Measurements from ENCODE around the gene PSAT1. TPM values are rescaled to one million over a fixed set of nuclear protein-coding genes. Genes with fewer than 3 reads are reported as not detected.

Gene PSAT1
- total RNA-seq, 1 donor from 2014 or later: 22.7 TPM

DNA sequence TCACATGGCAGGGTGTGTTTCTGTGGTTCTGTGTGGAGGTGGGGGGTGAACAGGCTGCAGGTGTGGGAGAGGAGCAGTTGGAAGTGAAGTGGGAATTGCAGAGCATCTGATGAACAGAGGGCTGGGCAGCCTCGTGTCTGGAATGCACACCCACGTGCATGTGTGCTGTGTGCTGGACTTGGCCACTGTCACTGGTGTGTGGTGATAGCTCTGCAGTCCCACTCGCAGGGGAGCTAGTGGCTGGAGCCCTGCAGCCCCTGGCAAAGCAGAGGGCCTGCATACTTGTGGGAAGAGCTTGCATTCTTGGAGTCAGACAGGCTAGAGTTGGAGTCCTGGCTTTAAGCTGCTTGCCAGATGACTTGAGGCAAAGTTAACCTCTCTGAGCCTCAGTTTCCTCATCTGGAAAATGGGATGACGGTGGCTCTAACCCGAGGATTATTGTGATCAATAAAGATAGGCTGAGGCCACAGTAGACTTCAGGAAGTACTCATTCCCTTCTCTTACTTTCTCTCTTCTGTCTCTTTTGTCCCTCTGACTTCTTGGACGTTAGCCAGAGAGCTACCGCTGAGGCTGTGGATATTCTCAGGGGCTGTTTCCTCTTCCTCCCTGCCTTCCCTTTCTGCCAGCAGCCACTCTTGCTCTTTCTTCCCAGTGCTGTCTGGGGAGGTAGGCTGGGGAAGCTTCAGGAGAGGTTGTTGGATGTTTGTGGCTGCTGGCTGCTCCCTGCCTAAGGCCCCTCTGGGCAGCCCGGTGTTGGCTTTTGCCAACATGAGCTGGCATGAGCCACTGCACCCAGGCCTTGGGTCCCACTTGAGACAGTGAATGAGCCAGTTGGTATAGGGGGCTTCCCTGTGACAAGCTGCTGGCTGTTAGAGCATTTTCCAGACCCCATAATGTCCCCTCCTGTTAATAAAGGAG lies 18.3 kb downstream of the PSAT1 start:
- no peak for DNase-seq (ENCODE audit: extremely low read depth, low read depth, low spot score)

DNA sequence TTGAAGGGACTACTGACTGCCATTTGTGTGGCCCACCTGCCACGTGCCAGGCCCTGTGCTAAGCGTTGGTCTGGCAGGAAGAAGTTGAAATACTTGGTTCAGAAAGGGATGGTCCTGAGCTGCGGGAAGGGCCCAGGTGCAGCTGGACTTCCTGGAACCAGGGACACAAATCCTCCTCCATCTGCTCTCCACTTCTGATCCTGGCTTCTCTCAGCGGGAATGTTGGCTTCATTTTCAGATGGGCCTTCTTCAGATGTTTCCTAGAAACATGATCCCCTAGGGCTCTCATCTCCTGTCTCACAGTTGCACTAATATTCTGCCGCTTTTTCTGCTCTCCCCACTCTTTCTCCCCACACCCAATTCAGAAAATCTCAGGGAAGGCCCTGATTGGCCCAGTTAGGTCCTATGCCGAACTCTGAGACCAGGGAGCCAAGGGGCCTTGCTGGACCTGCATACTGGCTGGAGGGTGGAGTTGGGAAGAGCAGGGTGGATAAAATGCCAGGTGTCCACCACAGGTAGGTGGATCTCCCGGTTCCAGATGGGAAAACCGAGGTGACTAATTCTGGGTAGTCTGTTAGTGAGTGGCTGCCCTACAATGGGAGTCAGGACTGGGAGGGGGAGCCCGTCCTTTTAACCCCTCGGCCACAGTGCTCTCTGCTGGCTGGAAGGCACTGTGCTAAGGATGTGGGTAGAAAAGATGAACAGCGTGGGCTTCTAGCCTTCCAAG lies 19.4 kb downstream of the PSAT1 start:
- DNase-seq (ENCODE audit: extremely low read depth, low read depth, low spot score): no peak

DNA sequence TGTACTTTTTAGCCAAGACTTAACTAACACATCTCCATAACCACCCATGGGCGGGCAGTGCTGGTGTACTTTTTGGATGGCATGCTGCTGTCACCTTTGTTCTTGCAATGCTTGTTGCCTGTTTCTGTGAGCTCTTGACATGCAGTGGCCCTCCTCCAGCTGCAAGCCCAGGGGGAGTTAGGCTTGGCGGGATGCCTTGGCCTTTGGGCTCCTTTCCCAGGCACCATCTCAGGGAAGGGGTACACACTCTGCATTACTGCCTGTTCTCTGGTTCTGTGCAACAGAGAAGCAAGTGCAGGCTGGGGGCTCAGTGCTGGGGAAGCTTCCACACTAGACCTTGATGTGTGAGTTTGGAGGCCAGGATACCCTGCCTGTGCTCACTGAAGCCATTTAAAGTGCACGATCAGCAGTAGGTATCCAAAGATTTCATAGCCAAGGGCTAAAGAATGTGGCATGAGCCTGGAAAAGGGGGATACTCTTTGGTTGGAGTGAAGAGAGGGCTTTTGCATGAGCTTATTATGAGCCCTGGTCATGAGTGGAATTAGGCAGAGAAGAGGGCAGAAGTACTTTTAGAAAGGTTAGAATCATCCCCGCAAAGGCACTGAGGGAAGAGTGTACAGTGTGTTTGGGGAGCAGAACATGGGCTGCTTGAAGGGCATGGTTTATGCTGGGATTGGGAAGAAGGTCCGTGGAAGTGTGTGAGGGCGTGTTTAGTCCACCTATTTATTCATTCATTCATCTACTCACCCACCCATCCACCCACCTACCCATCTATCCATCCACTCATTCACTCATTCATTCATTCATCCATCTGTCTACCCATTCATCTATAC lies 22.5 kb downstream of the PSAT1 start:
- DNase-seq (ENCODE audit: extremely low read depth, low read depth, low spot score): no peak

DNA sequence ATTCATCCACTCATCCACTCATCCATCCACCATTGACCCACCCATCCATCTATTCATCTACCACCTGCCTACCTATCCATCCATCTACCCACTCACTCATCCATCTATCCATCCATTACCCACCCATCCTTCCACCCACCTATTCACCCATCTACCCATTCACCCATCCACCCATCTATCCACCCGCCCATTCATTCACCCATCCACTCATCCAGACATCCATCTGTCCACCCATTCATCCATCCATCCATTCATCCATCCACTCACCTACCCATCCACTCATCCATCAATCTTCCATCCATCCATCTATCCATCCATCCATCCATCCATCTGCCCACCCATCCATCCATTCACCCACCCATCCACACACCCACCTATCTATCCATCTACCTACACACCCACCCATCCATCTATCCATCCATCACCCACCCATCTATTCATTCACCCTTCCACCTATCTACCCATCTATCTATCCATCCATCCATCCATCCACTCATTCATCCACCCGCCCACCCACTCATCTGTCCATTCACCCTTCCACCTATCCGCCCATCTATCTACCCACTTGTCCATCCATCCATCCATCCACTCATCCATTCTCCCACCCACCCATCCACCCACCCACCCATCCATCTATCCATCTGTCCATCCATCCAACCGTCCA lies 23.2 kb downstream of the PSAT1 start:
- no peak for DNase-seq (ENCODE audit: extremely low read depth, low read depth, low spot score)

DNA sequence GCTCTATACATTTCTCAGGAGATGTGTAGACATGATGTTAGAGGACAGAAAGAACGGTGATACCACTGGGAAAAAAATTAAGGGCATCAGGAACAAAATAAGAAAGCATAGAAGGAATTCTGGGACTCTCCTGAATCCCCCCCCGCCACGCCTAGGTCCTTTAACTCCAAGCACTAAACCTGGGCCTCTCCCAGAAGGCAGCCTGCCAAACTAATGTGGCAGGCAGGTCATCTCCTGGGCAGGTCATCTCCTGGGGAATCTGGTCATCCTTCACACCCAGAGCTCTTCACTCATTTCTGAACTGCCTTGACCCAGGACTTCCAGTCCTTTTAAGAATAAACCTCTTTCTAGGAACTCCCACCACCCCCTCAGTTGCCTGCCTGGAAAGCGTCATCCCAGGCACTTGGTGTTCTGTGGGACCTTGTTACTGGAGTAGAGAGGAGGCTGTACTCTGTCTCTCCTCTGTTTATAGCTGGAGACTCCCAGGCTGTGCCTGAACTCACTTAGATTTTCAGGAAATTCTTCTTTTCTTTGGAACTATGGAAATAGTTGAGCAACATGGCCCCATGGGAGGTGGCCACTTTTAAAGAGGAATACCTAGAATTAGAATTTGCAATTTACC lies 24.1 kb downstream of the PSAT1 start:
- no peak for DNase-seq (ENCODE audit: extremely low read depth, low read depth, low spot score)

DNA sequence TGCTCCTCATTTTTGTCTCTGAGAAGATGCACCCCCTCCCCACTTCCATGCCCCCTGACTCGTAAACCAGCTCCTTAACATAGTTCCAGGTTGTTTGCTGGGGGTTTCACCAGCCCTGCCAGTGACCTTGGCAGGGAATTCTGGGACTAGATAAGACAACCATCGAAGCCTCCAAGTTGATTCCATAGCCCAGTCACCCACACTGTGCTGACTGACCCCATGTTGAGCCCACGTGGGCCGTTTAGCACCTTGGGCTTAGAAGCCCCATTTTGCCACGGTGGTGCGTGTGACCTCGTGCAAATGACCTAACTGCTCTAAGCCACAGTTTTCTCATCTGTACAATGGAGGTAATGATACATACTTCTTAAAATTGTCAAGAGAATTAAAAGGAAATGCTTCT lies 24.6 kb downstream of the PSAT1 start:
- DNase-seq (ENCODE audit: extremely low read depth, low read depth, low spot score): no peak

DNA sequence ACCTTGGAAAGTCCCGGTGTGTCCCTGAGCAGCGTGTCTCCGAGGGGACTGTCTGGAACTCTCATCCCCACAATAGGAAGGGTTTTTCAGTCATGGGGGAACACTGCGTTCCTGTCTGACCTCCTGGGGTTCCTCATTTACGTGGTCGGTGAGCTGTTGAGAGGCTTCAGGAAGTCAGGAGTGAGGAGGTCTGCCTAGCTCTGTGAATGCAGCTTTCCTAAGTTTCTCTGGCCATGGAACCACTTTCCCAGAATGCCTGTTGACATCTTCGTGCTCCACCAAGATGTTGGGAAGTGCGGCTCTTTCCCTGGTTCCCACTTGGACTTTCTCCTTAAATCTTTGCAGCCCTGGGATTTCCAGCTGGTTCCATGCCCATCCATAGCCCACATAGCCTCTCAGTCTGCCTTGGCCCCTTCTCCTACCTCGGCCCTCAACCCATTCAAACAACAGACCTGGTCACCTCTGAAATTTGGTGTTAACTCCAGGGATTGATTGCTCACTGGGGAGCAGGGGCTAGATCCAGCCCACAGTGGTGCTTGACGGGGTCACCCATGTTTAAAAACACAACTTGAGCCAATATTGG lies 27.2 kb downstream of the PSAT1 start:
- DNase-seq (ENCODE audit: extremely low read depth, low read depth, low spot score): no peak

DNA sequence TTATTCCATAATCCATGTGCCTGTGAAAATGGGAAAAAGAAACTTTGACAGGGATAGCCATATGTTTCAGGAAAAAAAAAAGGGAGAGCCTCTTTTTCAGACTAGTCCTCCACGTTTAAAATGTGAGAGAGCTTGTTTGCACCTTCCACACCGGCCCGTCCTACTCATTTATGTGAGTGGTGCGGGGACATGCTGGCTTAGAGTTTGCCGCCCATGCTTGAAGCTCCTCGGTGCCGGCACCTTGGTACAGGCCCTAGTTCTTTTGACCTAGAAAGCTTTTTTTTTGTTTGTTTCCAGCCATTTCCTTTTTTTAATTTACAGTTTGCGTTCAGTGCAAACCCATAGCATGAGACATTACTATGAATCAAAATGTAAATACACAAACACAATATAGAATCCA lies 27.8 kb downstream of the PSAT1 start:
- no peak for DNase-seq (ENCODE audit: extremely low read depth, low read depth, low spot score)

DNA sequence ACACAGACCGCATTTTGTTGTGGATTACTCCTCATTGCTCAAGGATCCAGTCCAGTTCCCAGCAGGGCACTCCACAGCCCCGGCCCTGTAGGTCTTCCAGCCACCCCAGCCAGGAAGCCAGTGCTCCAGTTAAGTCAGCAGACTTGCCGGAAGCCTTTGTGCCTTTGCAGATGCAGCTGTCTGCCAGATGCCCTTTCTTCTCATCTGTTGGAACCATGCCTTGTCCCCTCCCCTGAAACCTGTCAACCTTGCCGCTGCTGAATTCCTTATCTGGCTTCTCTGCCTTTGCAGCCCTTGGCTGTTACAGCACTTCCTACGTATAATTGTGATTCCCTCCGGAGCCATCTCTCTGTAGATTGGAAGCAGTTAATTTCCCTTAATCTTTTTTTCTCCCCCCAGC lies 28.4 kb downstream of the PSAT1 start:
- no peak for DNase-seq (ENCODE audit: extremely low read depth, low read depth, low spot score)

DNA sequence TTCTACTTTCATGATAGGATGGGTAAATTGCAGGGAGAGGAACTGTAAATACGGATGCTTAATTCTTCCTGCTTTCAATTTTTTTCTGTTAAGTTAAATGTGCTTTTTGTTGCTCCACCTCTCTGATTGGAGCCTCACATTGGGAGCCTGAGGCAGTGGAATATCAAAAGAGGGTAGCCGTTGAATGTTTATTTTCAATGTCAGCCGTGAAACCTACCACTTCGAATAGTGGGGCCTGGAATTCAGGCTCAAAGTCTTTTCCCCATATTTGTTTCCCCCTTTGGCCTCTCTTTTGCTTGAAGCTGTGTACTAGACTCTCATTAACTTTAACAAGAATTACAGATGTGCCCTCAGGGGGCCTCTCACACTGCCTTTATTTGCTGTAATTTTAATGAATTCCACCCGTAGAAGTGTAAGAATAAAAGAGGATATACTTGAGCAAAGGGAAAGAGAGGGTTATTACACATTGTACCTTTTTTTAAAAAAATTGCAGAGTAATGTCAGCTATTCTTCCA lies 29.0 kb downstream of the PSAT1 start:
- DNase-seq (ENCODE audit: extremely low read depth, low read depth, low spot score): no peak

DNA sequence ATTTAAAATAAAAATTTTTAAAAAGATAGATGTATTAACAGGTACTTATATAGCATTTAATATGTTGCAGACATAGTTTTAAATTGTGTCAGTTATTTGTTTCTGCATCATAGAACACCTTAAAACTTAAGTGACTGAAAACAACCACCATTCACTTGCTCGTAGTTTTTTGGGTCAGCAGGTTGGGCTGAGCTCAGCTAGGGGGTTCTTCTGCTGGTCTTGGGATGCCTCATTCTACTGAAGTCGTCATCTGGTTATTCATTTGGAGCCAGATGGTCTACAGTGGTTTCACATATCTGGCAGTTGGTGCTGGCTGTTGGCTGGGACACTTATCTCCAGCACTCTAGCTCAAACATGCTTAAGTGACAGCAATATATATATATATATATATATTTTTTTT lies 29.6 kb downstream of the PSAT1 start:
- no peak for DNase-seq (ENCODE audit: extremely low read depth, low read depth, low spot score)

DNA sequence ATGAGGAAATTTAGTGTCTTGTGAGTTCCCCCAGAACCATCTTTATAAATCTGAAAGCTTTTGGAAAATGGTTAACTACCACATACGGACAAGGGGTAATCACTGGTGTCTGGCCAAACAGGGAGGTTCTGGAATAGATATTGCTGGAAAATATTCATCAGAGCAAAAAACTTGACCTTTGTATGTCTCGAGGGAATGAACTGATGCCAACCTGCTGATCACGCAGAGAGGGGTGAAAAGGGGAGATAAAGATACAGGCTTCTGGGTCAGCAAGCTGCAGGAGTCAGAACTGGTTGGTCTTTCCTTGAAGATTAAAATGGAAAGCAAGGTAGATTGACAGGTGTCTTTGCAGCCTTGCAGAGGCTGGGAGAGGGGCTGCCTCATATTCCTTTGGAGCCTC lies 35.5 kb downstream of the PSAT1 start:
- DNase-seq (ENCODE audit: extremely low read depth, low read depth, low spot score): no peak

DNA sequence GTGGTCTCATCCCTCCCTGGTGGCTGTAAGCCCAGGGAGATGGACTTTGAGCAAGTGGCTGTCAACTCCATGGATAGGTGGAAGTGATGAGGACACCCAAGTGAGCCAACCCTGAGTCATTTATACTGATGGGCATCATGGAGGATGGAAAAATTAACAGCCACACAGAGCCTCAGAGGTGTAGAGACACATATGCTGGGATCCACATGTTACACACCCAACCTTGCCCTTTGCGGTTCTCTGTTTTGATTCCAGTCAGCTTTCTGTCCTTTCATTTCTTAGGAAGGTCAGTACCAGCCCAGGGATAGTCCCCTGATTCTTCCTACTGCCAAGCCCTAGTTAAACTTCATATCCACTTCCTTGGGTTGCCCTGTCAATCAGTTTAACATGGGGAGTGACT lies 51.9 kb downstream of the PSAT1 start:
- DNase-seq (ENCODE audit: extremely low read depth, low read depth, low spot score): no peak

DNA sequence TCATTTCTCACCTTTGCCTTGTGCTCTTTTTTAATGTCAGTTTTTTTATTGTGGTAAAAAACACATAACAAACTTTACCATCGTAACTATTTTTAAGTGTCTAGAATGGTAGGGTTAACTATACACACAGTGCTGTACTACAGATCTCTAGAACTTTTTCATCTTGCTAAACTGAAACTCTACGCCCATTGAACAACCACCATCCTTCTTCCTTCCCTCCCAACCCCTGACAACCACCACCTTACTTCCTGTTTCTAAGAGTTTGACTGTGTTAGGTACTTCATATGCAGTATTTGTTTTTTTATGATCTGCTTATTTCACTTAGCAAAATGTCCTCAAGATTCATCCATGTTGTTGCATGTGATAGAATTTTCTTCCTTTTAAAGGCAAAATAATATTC lies 54.9 kb downstream of the PSAT1 start:
- DNase-seq (ENCODE audit: extremely low read depth, low read depth, low spot score): no peak

DNA sequence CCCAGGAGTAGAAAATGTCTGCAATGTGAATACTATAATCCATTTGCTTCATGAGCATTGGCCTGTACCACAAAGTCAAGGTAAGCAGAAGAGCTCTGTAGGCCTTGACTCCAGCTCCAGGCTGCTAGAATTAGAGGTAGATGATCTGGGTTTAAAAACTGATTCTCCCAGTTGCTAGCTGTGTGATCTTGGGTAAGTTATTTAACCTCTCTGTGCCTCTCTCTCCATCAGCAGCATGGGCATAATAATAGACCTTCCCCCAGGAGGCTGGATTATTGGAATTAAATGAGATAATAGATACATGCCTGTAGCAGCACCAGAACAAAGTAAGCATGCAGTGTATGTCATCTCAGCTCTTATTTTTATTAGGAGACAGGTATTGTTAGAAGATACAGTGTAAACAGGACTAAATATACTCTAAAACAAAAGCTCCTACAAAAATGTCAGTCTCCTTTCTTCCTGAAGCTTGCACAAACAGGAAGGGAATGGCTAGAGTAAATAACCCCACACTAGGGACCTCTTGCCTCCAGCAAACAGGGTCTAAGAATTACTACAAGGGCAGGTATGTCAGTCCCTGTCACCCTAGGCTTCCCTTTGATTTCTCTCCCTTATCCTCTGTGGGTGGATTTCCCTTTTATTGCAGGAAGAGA lies 57.5 kb downstream of the PSAT1 start:
- no peak for DNase-seq (ENCODE audit: extremely low read depth, low read depth, low spot score)

DNA sequence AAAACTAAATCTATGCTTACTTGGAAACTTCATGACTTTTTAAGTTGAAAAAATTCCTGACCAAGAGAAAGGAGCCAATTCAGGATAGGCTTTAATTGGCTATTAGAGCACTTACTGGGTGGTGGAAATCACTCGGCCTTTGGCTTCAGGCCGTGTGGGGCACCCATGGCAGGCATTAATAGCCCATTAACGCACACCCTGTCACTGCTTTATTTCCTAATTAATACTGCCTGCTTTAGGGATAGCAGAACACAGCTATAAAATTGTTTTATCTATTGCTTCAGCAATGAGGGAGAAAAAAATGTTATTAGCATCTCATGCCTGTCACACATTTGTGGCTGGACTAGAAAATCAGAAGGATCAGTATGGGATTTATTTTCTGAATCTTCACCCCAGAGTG lies 58.1 kb downstream of the PSAT1 start:
- DNase-seq (ENCODE audit: extremely low read depth, low read depth, low spot score): no peak

DNA sequence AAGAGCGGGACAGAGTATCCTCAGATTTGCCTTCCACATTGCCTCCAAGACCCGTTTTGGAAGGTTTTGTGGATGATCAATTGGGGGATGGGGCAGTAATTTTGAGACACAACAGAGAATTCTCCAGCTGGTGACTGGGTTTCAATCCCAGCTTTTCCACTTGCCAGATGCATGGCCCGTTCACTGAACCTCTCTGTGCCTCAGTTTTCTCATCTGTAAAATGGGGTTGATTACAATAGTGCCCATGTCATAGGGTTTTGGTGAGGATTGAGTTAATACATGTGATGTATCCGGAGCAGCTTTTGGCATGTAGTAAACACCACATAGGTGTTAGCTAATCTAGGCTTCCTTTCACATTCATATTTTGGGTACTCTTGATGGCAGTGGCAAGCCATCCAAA lies 59.7 kb downstream of the PSAT1 start:
- no peak for DNase-seq (ENCODE audit: extremely low read depth, low read depth, low spot score)

DNA sequence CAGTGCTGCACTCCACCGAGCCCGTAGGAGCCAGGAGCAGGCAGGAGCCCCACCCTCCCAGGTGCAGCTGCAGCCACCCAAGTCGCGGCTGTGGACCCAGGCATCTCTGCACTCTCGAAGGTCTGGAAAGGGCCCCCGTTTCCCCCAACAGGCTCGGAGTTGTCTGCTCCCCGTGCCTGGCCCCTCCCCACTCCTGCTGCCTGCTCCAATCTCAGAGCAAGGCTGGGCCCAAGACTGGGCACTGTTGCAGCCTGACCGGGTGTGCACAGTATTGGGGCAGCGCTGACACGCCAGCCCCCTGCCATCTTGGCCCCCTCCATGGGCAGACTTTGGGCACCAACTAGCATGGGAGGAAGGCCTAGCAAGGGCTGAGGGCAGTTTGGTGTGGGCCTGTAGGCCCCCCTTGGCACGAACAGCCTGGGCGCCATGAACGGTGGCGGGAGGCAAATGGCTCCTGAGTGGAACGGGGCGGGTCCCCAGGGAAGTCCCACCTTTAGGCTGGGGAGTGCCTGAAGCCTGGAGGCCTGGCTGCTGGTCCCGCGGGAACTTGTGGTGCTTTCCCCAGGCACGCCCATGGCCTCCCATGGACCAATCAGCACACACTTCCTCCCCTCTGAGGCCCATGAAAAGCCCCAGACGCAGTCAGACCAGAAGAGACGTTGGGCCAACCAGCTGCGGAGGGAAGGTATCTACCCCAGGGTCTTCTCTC lies 60.4 kb downstream of the PSAT1 start:
- DNase-seq (ENCODE audit: extremely low read depth, low read depth, low spot score): no peak
